Hepatocyte (in vitro differentiated cells): ENCODE data around the gene ABHD3. TPM values are rescaled to one million over a fixed set of nuclear protein-coding genes. Genes with fewer than 3 reads are reported as not detected.

ENCODE experiments used
- DNase-seq: peaks from one replicate; pipeline ENCODE4 v3.0.0-alpha.2; 2016; ENCODE audit warnings: low spot score
- H2AFZ ChIP-seq: fragments of 200-600 bp; sonication (generic); 2 replicates; pipeline ENCODE4 v1.6.0; 2016; ENCODE audit warnings: antibody characterized with exemption, mild to moderate bottlenecking
- H3K27ac ChIP-seq: fragments of 200-600 bp; sonication (generic); 2 replicates; pipeline ENCODE4 v1.5.1; 2016; ENCODE audit warnings: mild to moderate bottlenecking
- H3K27me3 ChIP-seq: fragments of 200-600 bp; sonication (generic); 2 replicates; pipeline ENCODE4 v1.6.1; 2016
- H3K36me3 ChIP-seq: fragments of 200-600 bp; sonication (generic); replicated peaks from 2 replicates; pipeline ENCODE4 v1.5.1; 2016; ENCODE audit warnings: low read depth; ENCODE audit not compliant: insufficient read depth
- H3K4me1 ChIP-seq: fragments of 200-600 bp; sonication (generic); 2 replicates; pipeline ENCODE4 v1.5.1; 2016; ENCODE audit warnings: mild to moderate bottlenecking, moderate library complexity; ENCODE audit not compliant: insufficient read depth
- H3K4me2 ChIP-seq: fragments of 200-600 bp; sonication (generic); 2 replicates; pipeline ENCODE4 v1.6.0; 2016
- H3K4me3 ChIP-seq: fragments of 200-600 bp; sonication (generic); 2 replicates; pipeline ENCODE4 v1.5.1; 2016; ENCODE audit warnings: mild to moderate bottlenecking
- H3K79me2 ChIP-seq: fragments of 200-600 bp; sonication (generic); 2 replicates; pipeline ENCODE4 v1.6.0; 2017; ENCODE audit warnings: mild to moderate bottlenecking
- H3K9me2 ChIP-seq: fragments of 200-600 bp; sonication (generic); replicated peaks from 2 replicates; pipeline ENCODE4 v1.6.0; 2017; ENCODE audit warnings: mild to moderate bottlenecking; ENCODE audit not compliant: insufficient read depth
- H3K9me3 ChIP-seq: fragments of 200-600 bp; sonication (generic); 2 replicates; pipeline ENCODE4 v1.5.1; 2016; ENCODE audit warnings: low read depth, mild to moderate bottlenecking
- H4K20me1 ChIP-seq: fragments of 200-600 bp; sonication (generic); 2 replicates; pipeline ENCODE4 v1.6.0; 2016; ENCODE audit warnings: mild to moderate bottlenecking; ENCODE audit not compliant: insufficient read depth, poor library complexity, severe bottlenecking
- CTCF ChIP-seq: fragments of 200-600 bp; sonication (generic); IDR thresholded peaks from 2 replicates; pipeline ENCODE4 v1.5.1; 2016; ENCODE audit warnings: antibody characterized with exemption, mild to moderate bottlenecking; ENCODE audit not compliant: poor library complexity
- EZH2 ChIP-seq: fragments of 200-600 bp; sonication (generic); IDR thresholded peaks from 2 replicates; pipeline ENCODE4 v1.6.1; 2016; ENCODE audit warnings: antibody characterized with exemption, mild to moderate bottlenecking, borderline replicate concordance
- EZH2phosphoT487 ChIP-seq: fragments of 200-600 bp; sonication (generic); IDR thresholded peaks from one replicate; pipeline ENCODE4 v1.6.1; 2018; ENCODE audit warnings: antibody characterized with exemption, mild to moderate bottlenecking, low read depth, moderate library complexity; ENCODE audit not compliant: unreplicated experiment, severe bottlenecking
- WGBS: methylation state at CpG from one replicate; pipeline ENCODE4 v1.1.6; 2016; ENCODE audit warnings: low lambda C conversion rate; ENCODE audit errors: missing lambda C conversion rate; 5-methylcytosine and 5-hydroxymethylcytosine counted together
- polyA plus RNA-seq: library from polyadenylated mRNA; unstranded; fragments of >200 nt; fragmentation: Nextera tagmentation; extraction: Ambion mirVana; gene quantifications from 2 replicates; pipeline ENCODE4 v1.2.1, GENCODE V29; 2016
- total RNA-seq: library from RNA; depleted of rRNA; stranded (reverse); fragments of >200 nt; gene quantifications from 2 replicates; pipeline ENCODE4 v1.2.3, GENCODE V29; 2014

Gene ABHD3
- total and polyA plus RNA-seq, 2 experiments from 2014 or later: 45.9 to 60.1 TPM

GRCh38 chr18:21638822-21639221 is 65.8 kb downstream of the ABHD3 start:
- no peak for TF ChIP-seq EZH2phosphoT487
- no peak for TF ChIP-seq CTCF
- no peak for TF ChIP-seq EZH2
- no peaks in the 10 kb centered on the region for H3K27me3 ChIP-seq
- H3K4me3 ChIP-seq: no peak overlapping the region
- no peak overlapping the region for H3K4me2 ChIP-seq
- H4K20me1 ChIP-seq: no peaks in the 10 kb centered on the region
- H3K36me3 ChIP-seq: no peaks in the 10 kb centered on the region
- WGBS: 80% methylated on average over 3 of the region's 3 CpGs
- no peaks in the 10 kb centered on the region for H3K4me1 ChIP-seq
- H3K79me2 ChIP-seq: no peaks in the 10 kb centered on the region
- no peaks in the 10 kb centered on the region for H3K9me3 ChIP-seq
- no peak overlapping the region for H3K27ac ChIP-seq
- no peaks in the 10 kb centered on the region for H3K9me2 ChIP-seq
- no peak overlapping the region for H2AFZ ChIP-seq
- DNase-seq: no peak

- WGBS: 87% methylated on average over 13 of the region's 13 CpGs
- Histone ChIP-seq H4K20me1 (no peaks in the 10 kb centered on the region), H3K79me2 (no peaks in the 10 kb centered on the region), H2AFZ (no peak overlapping the region), H3K4me1 (no peaks in the 10 kb centered on the region), H3K27me3 (no peaks in the 10 kb centered on the region), H3K36me3 (peaks cover under 1% of the 10 kb centered on the region), H3K9me2 (no peaks in the 10 kb centered on the region), H3K4me2 (no peak overlapping the region), H3K27ac (no peak overlapping the region), H3K9me3 (no peaks in the 10 kb centered on the region), H3K4me3 (no peak overlapping the region)
- no peak for DNase-seq
- TF ChIP-seq EZH2: no peak
- TF ChIP-seq CTCF: no peak
- TF ChIP-seq EZH2phosphoT487: no peak
Measured at GRCh38 chr18:21636769-21637168, 67.8 kb downstream of the ABHD3 start.

GRCh38 chr18:21634588-21635199 is 69.9 kb downstream of the ABHD3 start:
- peaks cover 3% of the 10 kb centered on the region for H3K36me3 ChIP-seq
- TF ChIP-seq CTCF (no peak), EZH2 (no peak), EZH2phosphoT487 (no peak)
- no peak overlapping the region for H2AFZ ChIP-seq
- no peaks in the 10 kb centered on the region for H3K4me1 ChIP-seq
- 97% methylated on average over 4 of the region's 4 CpGs for WGBS
- no peaks in the 10 kb centered on the region for H3K9me2 ChIP-seq
- H3K79me2 ChIP-seq: no peaks in the 10 kb centered on the region
- no peak overlapping the region for H3K4me2 ChIP-seq
- no peaks in the 10 kb centered on the region for H4K20me1 ChIP-seq
- H3K4me3 ChIP-seq: no peak overlapping the region
- H3K9me3 ChIP-seq: no peaks in the 10 kb centered on the region
- H3K27me3 ChIP-seq: no peaks in the 10 kb centered on the region
- DNase-seq: no peak
- H3K27ac ChIP-seq: no peak overlapping the region

DNA sequence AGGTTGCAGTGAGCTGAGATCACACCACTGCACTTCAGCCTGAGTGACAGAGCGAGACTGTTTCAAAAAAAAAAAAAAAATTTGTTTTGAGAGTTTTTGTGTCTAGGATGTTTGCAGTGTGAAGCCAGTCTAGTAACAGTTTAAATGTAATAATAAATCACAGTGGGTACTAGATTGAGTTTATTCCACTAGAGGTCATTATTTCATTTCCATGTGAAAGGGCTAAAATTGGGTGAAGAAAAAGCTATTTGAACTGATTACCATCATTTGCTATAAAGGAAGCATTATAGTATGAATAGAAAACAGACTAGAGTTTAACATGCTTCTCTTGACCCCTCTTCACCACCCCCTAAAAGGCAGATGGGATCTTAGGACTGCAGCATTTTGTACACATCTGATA is 72.2 kb downstream of the ABHD3 start:
- H3K4me1 ChIP-seq: no peaks in the 10 kb centered on the region
- no peak overlapping the region for H3K4me3 ChIP-seq
- no peak for DNase-seq
- H3K9me3 ChIP-seq: no peaks in the 10 kb centered on the region
- peaks cover 3% of the 10 kb centered on the region for H3K36me3 ChIP-seq
- H4K20me1 ChIP-seq: no peaks in the 10 kb centered on the region
- no peak overlapping the region for H3K27ac ChIP-seq
- H3K9me2 ChIP-seq: no peaks in the 10 kb centered on the region
- TF ChIP-seq EZH2phosphoT487 (no peak), EZH2 (no peak), CTCF (peak; percentile 26)
- no peaks in the 10 kb centered on the region for H3K27me3 ChIP-seq
- 93% methylated on average over 1 of the region's 1 CpG for WGBS
- H3K4me2 ChIP-seq: no peak overlapping the region
- H2AFZ ChIP-seq: no peak overlapping the region
- no peaks in the 10 kb centered on the region for H3K79me2 ChIP-seq
